Measurements from ENCODE around the gene SDK2.

The SDK2 gene

GRCh38 chr17:73652886-73653480 lies 8.7 kb upstream of the SDK2 start:
- no peak overlapping the region for H3K27ac ChIP-seq (ENCODE audit: low read length)
- no peaks in the 10 kb centered on the region for H3K4me1 ChIP-seq (ENCODE audit: control insufficient read depth, insufficient read depth, low read length)
- no peak for DNase-seq (ENCODE audit: low read depth, low spot score)
- no peak overlapping the region for H3K4me3 ChIP-seq (ENCODE audit: low read length)
- H3K9me3 ChIP-seq (ENCODE audit: control insufficient read depth, insufficient read depth, low read length) = no peaks in the 10 kb centered on the region
- H3K36me3 ChIP-seq (ENCODE audit: control insufficient read depth, insufficient read depth, low read length) = no peaks in the 10 kb centered on the region
- no peaks in the 10 kb centered on the region; the same call in 1 of the 2 replicates for H3K27me3 ChIP-seq (ENCODE audit: control insufficient read depth, insufficient read depth, low read length)
- no CpG with 5 or more reads among the region's 3 CpGs for WGBS (ENCODE audit: insufficient coverage, insufficient read length)

GRCh38 chr17:73650617-73651200 lies 6.5 kb upstream of the SDK2 start:
- Histone ChIP-seq H3K27me3 (ENCODE audit: control insufficient read depth, insufficient read depth, low read length) (no peaks in the 10 kb centered on the region; the same call in 1 of the 2 replicates), H3K9me3 (ENCODE audit: control insufficient read depth, insufficient read depth, low read length) (no peaks in the 10 kb centered on the region), H3K4me3 (ENCODE audit: low read length) (no peak overlapping the region), H3K27ac (ENCODE audit: low read length) (no peak overlapping the region), H3K4me1 (ENCODE audit: control insufficient read depth, insufficient read depth, low read length) (peaks cover 2% of the 10 kb centered on the region; the same call in 1 of the 2 replicates), H3K36me3 (ENCODE audit: control insufficient read depth, insufficient read depth, low read length) (no peaks in the 10 kb centered on the region)
- no peak for DNase-seq (ENCODE audit: low read depth, low spot score)
- WGBS (ENCODE audit: insufficient coverage, insufficient read length) = no CpG with 5 or more reads among the region's 11 CpGs

GRCh38 chr17:73650140-73650539 lies 5.9 kb upstream of the SDK2 start:
- H3K4me1 ChIP-seq (ENCODE audit: control insufficient read depth, insufficient read depth, low read length) = peaks cover 2% of the 10 kb centered on the region; the same call in 1 of the 2 replicates
- no peaks in the 10 kb centered on the region for H3K9me3 ChIP-seq (ENCODE audit: control insufficient read depth, insufficient read depth, low read length)
- H3K27me3 ChIP-seq (ENCODE audit: control insufficient read depth, insufficient read depth, low read length) = no peaks in the 10 kb centered on the region; the same call in 1 of the 2 replicates
- no peaks in the 10 kb centered on the region for H3K36me3 ChIP-seq (ENCODE audit: control insufficient read depth, insufficient read depth, low read length)
- DNase-seq (ENCODE audit: low read depth, low spot score) = no peak
- H3K27ac ChIP-seq (ENCODE audit: low read length) = no peak overlapping the region
- no CpG with 5 or more reads among the region's 2 CpGs for whole genome bisulfite sequencing (ENCODE audit: insufficient coverage, insufficient read length)
- H3K4me3 ChIP-seq (ENCODE audit: low read length) = no peak overlapping the region

GRCh38 chr17:73648974-73649373 lies 4.7 kb upstream of the SDK2 start:
- no CpG with 5 or more reads among the region's 3 CpGs for WGBS (ENCODE audit: insufficient coverage, insufficient read length)
- no peaks in the 10 kb centered on the region for H3K9me3 ChIP-seq (ENCODE audit: control insufficient read depth, insufficient read depth, low read length)
- H3K27me3 ChIP-seq (ENCODE audit: control insufficient read depth, insufficient read depth, low read length) = peaks cover 1% of the 10 kb centered on the region; the same call in 1 of the 2 replicates

GRCh38 chr17:73648543-73648820 lies 4.2 kb upstream of the SDK2 start:
- H3K27ac ChIP-seq (ENCODE audit: low read length) = no peak overlapping the region
- H3K36me3 ChIP-seq (ENCODE audit: control insufficient read depth, insufficient read depth, low read length) = no peaks in the 10 kb centered on the region
- H3K4me3 ChIP-seq (ENCODE audit: low read length) = no peak overlapping the region
- WGBS (ENCODE audit: insufficient coverage, insufficient read length) = no CpG with 5 or more reads among the region's 3 CpGs
- peaks cover 3% of the 10 kb centered on the region; the same call in 1 of the 2 replicates for H3K27me3 ChIP-seq (ENCODE audit: control insufficient read depth, insufficient read depth, low read length)
- no peak for DNase-seq (ENCODE audit: low read depth, low spot score)
- H3K9me3 ChIP-seq (ENCODE audit: control insufficient read depth, insufficient read depth, low read length) = no peaks in the 10 kb centered on the region
- peaks cover 2% of the 10 kb centered on the region; the same call in 1 of the 2 replicates for H3K4me1 ChIP-seq (ENCODE audit: control insufficient read depth, insufficient read depth, low read length)

More at GRCh38 chr17:73648974-73649373, 4.7 kb upstream of the SDK2 start:
- Histone ChIP-seq H3K4me1 (ENCODE audit: control insufficient read depth, insufficient read depth, low read length) (peaks cover 2% of the 10 kb centered on the region; the same call in 1 of the 2 replicates), H3K4me3 (ENCODE audit: low read length) (no peak overlapping the region), H3K27ac (ENCODE audit: low read length) (no peak overlapping the region), H3K36me3 (ENCODE audit: control insufficient read depth, insufficient read depth, low read length) (no peaks in the 10 kb centered on the region)
- DNase-seq (ENCODE audit: low read depth, low spot score) = no peak

GRCh38 chr17:73647772-73648542 lies 3.7 kb upstream of the SDK2 start:
- H3K4me3 ChIP-seq (ENCODE audit: low read length) = no peak overlapping the region
- no peak overlapping the region for H3K27ac ChIP-seq (ENCODE audit: low read length)
- H3K9me3 ChIP-seq (ENCODE audit: control insufficient read depth, insufficient read depth, low read length) = no peaks in the 10 kb centered on the region
- no CpG with 5 or more reads among the region's 12 CpGs for WGBS (ENCODE audit: insufficient coverage, insufficient read length)
- no peak for DNase-seq (ENCODE audit: low read depth, low spot score)
- peaks cover 7% of the 10 kb centered on the region; the same call in 1 of the 2 replicates for H3K27me3 ChIP-seq (ENCODE audit: control insufficient read depth, insufficient read depth, low read length)
- H3K36me3 ChIP-seq (ENCODE audit: control insufficient read depth, insufficient read depth, low read length) = no peaks in the 10 kb centered on the region
- peaks cover 2% of the 10 kb centered on the region; the same call in 1 of the 2 replicates for H3K4me1 ChIP-seq (ENCODE audit: control insufficient read depth, insufficient read depth, low read length)

GRCh38 chr17:73647301-73647695 lies 3.1 kb upstream of the SDK2 start:
- Histone ChIP-seq H3K27ac (ENCODE audit: low read length) (no peak overlapping the region), H3K9me3 (ENCODE audit: control insufficient read depth, insufficient read depth, low read length) (no peaks in the 10 kb centered on the region), H3K36me3 (ENCODE audit: control insufficient read depth, insufficient read depth, low read length) (no peaks in the 10 kb centered on the region), H3K4me3 (ENCODE audit: low read length) (no peak overlapping the region), H3K4me1 (ENCODE audit: control insufficient read depth, insufficient read depth, low read length) (peaks cover 2% of the 10 kb centered on the region; the same call in 1 of the 2 replicates), H3K27me3 (ENCODE audit: control insufficient read depth, insufficient read depth, low read length) (peaks cover 11% of the 10 kb centered on the region; the same call in 1 of the 2 replicates)
- no CpG with 5 or more reads among the region's 12 CpGs for WGBS (ENCODE audit: insufficient coverage, insufficient read length)
- DNase-seq (ENCODE audit: low read depth, low spot score) = no peak

- Histone ChIP-seq H3K4me3 (ENCODE audit: low read length) (no peak overlapping the region), H3K4me1 (ENCODE audit: control insufficient read depth, insufficient read depth, low read length) (peaks cover 2% of the 10 kb centered on the region; the same call in 1 of the 2 replicates), H3K27me3 (ENCODE audit: control insufficient read depth, insufficient read depth, low read length) (peaks cover 15% of the 10 kb centered on the region; the same call in 1 of the 2 replicates), H3K27ac (ENCODE audit: low read length) (no peak overlapping the region), H3K36me3 (ENCODE audit: control insufficient read depth, insufficient read depth, low read length) (no peaks in the 10 kb centered on the region), H3K9me3 (ENCODE audit: control insufficient read depth, insufficient read depth, low read length) (no peaks in the 10 kb centered on the region)
- DNase-seq (ENCODE audit: low read depth, low spot score) = no peak
- WGBS (ENCODE audit: insufficient coverage, insufficient read length) = no CpG with 5 or more reads among the region's 19 CpGs
Observed at GRCh38 chr17:73646409-73647300, 2.4 kb upstream of the SDK2 start.

- Histone ChIP-seq H3K27me3 (ENCODE audit: control insufficient read depth, insufficient read depth, low read length) (peaks cover 15% of the 10 kb centered on the region; the same call in 1 of the 2 replicates), H3K4me1 (ENCODE audit: control insufficient read depth, insufficient read depth, low read length) (peaks cover 2% of the 10 kb centered on the region; the same call in 1 of the 2 replicates), H3K27ac (ENCODE audit: low read length) (no peak overlapping the region), H3K36me3 (ENCODE audit: control insufficient read depth, insufficient read depth, low read length) (no peaks in the 10 kb centered on the region), H3K4me3 (ENCODE audit: low read length) (peak overlapping the region; percentile 64; the same call in 1 of the 2 replicates), H3K9me3 (ENCODE audit: control insufficient read depth, insufficient read depth, low read length) (no peaks in the 10 kb centered on the region)
- no CpG with 5 or more reads among the region's 90 CpGs for whole genome bisulfite sequencing (ENCODE audit: insufficient coverage, insufficient read length)
- no peak for DNase-seq (ENCODE audit: low read depth, low spot score)
Observed at GRCh38 chr17:73645050-73645871, 1.0 kb upstream of the SDK2 start.
